ENCODE data around the gene C11orf42.

DNA sequence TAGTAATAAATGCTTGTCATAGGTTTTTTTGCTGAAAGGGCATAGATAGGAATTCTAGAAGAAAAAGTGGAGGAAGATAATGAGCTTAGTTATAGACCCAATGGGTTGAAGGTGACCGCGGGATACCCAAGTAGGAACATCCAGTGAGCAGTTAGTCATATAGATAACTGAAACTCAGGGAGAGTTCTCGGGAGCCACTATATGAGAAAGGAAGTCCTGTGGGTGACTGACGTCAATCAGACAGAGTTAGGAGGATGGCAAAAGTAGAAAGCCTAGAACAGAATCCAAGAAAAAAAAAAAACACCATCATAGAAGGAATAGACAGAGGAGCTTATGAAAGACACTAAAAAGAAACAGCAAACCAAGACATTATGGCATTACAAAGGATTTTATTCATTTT lies 31.9 kb downstream of the C11orf42 start:
- TF ChIP-seq POLR2A (IDR thresholded peaks at IDR 0.05) (no peak), EP300 (IDR thresholded peaks at IDR 0.05) (no peak)
- TF ChIP-seq, protein P1, sequence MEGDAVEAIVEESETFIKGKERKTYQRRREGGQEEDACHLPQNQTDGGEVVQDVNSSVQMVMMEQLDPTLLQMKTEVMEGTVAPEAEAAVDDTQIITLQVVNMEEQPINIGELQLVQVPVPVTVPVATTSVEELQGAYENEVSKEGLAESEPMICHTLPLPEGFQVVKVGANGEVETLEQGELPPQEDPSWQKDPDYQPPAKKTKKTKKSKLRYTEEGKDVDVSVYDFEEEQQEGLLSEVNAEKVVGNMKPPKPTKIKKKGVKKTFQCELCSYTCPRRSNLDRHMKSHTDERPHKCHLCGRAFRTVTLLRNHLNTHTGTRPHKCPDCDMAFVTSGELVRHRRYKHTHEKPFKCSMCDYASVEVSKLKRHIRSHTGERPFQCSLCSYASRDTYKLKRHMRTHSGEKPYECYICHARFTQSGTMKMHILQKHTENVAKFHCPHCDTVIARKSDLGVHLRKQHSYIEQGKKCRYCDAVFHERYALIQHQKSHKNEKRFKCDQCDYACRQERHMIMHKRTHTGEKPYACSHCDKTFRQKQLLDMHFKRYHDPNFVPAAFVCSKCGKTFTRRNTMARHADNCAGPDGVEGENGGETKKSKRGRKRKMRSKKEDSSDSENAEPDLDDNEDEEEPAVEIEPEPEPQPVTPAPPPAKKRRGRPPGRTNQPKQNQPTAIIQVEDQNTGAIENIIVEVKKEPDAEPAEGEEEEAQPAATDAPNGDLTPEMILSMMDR (IDR thresholded peaks at IDR 0.05) = no peak

All from ovary (tissue), 3 donors.